Ramos (cell line): ENCODE data around the gene PRR13.
"Not testable (repeated sequence)": the region's sequence is repeated elsewhere in the genome, so short reads cannot be mapped to it uniquely, and the experiment has no call there.

Source experiments
- in situ Hi-C: fragments of 300-500 bp; cut with MboI; formaldehyde crosslinking; loops from one replicate; pipeline ENCODE4 v1.14.3; 2022; ENCODE audit warnings: low sequenced_read_pairs; ENCODE audit not compliant: unreplicated experiment

Gene PRR13

DNA sequence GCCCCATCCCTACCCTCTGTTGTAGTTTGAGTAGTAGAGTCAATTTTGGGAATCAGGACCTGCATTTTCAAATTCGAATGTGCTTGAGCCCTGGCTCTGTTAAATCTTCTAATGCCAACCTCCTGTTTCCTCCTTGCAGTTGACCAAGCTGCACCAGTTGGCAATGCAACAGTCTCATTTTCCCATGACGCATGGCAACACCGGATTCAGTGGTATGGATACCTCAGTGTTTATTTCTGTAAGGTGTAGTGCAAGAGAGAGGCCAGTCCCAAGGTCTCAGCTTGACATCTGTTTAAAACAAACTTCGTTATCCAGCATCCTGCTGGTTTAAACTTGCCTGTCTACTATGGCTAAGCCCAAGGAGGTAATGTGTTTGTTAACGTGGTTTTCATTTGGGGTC is 25.5 kb downstream of the PRR13 start:
- in situ Hi-C loops, result no loop called here

DNA sequence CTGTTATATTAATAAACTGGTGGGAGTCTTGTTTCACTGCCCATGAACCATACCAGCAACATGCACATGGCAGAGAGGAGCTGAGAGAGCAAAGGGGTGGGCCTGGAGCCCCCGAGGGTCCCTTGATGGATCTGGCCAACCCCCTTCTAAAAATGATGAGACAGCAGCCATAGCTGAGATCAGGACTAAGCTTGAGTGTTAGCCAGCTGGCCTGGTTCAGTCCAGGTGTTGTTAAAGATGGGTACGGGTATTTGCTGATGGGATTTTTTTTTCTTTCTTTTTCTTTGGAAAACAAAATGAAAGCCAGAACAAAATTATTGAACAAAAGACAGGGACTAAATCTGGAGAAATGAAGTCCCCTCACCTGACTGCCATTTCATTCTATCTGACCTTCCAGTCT is 26.3 kb downstream of the PRR13 start:
- in situ Hi-C loops, result no loop called here

DNA sequence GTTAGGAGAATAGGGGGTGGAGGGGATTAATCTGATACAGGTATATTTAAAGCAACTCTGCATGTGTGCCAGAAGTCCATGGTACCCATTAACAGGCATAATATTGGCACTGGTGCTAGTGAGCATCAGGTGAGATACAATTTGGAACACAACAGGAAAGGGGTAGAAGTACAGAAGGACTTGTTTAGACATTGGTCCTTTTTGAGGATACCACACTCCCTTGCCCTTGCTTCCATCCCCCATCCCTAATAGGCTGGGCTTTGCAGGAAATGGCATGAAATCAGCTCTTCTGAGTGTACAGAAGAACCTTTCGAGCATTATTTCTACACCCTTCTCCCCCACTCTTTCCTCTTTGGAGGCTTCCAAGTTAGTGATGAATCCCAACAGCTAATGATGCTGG is 26.7 kb downstream of the PRR13 start:
- in situ Hi-C loops, result no loop called here

DNA sequence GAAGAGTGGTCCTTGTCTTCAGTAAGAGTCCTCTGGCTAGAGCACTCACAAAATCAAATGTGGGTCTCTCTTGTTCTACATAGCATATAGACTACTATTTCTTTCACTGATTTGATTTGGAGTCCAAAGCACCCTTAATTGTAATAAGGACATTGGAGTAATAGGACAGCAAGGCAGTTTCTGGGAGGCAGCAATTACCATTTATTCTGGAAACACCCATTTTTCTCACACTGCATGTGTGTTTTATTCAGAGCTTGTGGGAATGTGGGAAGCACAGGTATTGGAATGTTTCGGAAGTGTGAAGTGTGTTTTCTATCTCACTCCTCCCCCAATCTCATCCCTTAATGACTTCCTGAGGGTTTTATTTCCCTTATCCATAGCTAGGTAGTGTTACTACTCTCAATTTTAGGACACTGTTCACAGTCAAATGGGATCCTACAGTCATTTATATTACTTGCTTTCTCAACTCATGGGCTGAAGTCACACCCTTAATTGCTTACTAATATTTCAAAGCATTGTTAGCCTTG is 30.6 kb downstream of the PRR13 start:
- in situ Hi-C loops, result no loop called here

DNA sequence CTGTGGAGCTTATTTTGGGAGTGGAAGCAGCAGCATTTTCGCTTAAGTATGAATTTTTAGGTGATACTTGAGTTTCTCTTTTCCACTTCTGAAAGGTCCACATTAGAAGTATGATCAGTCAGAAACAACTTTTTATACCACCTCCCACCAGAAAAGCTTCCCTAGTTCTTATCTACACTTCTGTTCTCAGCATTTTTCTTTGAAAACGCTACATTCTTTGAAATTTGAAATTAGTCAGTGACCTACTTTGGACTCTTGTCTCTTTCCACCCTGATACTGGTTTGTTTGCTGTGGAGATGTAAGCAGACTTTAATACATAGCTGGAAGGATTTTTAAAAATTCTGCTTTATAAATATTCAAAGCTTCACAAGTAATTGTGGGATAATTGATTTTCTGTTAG is 32.5 kb downstream of the PRR13 start:
- in situ Hi-C loops, result no loop called here

DNA sequence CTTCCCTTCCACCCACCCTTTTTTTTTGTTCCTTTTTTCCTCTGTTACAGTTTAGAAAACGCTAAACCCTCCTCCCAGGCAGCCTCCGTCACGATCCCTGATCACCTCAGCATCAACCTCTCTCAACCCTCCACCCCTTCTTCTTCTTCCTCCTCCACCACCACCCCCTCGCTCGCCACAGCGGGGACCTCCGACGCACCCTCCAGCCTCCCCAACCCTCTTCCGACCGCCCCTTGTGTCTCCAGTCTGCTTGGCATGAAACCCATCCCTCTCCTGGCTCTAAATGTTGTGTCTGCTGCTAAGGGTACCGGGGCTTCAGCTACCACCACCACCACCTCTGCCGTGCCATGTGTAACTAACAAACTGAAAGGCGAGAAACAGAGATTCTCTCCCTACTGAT is 33.3 kb downstream of the PRR13 start:
- in situ Hi-C loops, result no loop called here

DNA sequence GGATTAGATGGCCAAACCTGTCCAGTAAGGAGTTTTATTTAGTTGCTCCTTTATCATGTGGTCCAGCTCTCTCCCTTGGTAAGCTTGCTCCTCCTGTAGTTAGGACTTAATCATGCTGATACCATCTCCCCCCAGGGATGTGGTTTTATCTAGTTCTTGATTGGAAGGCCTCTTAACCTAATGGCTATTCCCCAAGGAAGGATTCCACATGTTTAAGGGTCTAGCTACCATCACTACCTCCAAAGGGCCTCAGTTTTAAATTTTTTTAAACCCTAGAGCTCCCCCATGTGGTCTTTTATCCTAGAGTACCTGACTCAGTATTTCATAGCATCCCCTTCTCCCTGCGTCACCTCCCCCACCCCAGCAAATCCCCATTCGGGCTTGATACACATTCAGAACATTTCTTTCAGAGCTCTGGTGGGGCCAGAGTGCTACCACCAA is 35.3 kb downstream of the PRR13 start:
- in situ Hi-C loops, result no loop called here

DNA sequence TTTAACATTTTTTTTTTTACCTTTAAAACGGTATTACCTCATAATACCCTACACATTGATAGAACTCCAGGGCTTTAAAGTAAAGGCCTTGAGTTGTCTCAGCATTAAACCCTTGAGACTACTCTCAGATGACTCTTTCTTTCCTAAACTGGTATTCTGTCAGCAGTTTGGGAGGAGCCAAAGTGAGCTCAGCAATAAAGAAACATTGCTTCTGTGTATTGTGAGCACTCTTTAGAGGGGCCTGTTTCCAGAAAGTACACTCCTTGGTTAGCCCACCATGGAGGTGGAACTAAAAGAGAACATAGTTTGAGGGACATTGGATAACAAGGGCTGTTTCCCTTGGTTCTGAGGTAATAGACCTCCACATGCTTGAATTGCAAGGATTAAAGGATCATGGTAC is 37.3 kb downstream of the PRR13 start:
- in situ Hi-C loops, result no loop called here

DNA sequence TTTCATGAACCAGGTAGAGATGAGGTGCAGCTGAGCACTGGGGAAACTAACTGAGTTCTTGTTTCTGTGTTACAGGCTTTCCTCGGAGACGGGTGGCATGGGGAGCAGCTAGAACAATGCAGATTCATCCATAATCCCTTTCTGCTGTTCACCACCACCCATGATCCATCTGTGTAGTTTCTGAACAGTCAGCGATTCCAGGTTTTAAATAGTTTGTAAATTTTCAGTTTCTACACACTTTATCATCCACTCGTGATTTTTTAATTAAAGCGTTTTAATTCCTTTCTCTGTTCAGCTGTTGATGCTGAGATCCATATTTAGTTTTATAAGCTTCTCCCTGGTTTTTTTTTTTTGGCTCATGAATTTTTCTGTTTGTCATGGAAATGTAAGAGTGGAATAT is 37.8 kb downstream of the PRR13 start:
- in situ Hi-C loops, result no loop called here

DNA sequence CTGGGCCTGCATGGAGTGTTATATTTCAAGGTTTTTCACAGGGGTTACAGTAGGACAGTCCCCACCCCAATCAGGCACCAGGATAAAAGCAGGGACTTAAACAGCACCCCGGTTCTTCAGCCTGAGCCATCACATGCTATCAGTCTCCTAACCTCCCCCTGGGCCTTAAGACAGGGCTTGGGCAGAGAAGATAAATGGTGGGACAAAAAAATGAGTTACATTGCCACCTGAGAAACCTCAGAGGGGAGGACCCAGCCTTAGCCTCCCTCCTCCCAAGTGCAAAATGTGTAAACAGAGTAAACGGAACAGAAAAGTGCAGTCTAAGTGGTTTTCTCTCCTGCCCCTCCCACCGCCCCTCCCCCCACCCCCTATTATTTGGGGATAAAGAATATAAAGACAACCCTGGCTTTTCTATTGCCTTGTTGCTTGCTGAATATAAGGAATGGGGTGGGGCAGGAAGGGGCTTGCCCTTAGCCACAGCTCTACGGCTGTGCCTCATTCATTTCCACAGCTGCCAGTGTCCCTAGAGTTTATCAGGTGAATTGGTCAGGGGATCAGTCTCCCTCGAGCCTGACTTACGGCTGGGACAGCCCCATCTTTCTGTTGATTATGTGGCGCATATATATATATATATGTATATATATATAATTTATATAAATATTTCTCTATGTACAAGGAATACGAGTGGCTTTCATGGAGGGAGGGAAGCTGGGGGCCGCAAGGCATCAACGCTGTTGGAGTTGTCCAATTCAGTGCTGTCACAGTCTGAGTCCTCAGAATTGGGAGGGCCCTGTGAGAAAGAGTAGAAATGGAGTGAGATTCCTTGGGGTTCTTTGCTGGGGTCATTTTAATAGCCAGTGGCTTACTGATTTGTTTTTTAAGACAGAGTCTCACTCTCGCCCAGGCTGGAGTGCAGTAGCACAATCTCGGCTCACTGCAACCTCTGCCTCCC is 39.2 kb downstream of the PRR13 start:
- in situ Hi-C loops, result no loop called here

DNA sequence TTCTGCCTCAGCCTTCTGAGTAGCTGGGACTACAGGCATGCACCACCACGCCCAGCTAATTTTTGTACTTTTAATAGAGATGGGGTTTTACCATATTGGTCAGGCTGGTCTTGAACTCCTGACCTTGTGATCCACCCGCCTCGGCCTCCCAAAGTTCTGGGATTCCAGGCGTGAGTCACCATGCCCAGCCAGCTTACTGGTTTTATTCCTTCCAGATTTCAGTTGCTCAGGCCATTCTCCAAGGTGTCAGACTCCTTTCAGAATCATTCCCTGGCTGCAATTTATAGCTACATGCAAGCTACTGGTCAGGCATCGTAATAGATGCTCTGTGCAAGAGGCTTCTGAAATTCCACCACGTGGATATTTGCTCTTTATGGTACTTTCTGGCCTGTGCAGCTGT is 39.9 kb downstream of the PRR13 start:
- in situ Hi-C loops, result not testable (repeated sequence)

DNA sequence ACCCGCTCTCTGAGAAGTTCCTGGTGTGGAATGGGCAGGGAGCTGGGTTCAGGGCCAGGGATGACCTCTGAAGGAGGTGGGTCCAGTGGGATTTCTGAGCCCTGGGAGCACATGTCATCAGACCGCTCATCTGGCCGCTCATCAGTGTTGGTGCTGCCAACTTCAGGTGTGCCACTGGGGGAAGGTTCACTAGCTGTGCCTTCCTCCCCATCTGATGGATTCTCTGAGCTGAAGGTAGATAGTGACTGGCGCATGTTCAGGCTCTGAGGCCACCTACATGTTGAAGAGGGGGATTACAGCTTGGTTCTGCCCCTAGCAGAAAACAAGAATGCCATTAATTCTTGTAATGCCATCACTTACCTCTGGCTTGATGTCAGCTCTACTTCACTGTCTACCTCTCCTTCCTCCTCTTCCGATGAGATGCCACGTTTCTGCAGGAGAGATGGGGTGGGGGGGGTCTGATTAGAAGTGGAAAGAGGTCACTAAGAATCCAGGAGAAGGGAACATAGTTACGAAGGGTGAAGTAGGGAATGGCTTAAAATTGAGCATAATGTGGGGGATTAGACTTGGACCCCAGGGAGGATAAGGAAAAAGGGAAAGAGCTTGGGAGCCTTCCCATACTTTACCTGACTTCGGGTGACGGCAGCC is 40.5 kb downstream of the PRR13 start:
- in situ Hi-C loops, result no loop called here

DNA sequence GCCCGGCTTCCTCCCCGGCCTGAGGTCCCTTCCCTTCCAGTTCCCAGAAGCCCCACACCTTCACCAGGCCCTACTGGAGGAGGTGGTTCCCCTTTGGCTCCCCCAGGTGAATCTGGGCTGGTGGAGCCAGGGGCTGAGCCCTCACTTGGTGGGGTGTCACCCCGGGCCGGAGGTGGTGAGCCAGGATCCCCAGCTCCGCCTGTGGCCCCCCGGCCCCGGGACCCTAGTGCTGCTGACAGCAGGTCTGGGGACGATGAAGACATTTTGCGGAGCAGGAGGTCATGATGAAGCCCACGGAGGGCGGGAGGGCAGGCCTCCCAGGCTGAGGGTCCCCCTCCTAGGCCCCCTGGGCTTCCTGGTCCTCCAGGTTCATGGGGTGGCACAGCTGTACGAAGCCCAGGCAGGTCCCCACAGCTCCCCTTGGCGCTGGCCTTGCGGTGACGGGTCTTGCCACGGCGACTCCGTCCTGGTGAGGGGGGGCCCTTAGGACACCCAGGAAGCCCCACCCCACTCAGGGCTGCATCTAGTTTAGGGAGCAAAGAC is 41.2 kb downstream of the PRR13 start:
- in situ Hi-C loops, result no loop called here

DNA sequence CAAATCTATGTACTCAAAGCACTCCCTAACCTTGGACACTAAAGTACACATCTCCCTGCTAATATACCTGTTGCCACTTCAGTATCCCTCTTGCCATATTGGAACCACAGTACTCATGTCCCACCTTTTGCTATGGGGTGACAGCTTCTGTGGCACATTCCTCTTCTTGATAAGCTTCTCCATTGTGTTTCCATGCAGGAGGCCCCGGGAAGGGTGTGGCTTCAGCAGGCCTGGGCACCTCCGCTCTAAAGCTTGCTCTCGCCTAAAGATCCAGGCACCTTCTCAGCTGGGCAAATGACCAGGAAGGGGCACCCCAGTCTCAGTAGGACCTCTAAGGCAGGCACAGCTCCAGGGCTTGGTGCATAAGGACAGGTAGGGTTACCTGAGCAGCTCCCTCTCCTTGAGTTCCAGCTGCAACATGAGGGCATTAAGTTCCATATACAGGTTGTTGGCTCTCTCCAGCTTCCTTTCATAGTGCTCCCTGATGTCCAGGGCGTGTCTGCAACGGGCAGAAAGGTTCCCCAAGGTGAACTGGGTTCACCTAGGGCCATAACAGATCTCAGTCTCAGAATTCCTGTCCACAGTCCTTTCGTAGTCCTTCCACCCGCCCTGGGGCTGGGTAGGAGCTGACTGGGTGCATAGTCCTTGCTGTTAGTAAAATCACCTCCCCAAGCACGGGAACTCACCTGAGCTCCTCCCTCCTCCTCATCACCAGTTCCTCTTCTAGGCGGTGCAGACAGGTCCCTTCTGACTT is 41.9 kb downstream of the PRR13 start:
- in situ Hi-C loops, result no loop called here

DNA sequence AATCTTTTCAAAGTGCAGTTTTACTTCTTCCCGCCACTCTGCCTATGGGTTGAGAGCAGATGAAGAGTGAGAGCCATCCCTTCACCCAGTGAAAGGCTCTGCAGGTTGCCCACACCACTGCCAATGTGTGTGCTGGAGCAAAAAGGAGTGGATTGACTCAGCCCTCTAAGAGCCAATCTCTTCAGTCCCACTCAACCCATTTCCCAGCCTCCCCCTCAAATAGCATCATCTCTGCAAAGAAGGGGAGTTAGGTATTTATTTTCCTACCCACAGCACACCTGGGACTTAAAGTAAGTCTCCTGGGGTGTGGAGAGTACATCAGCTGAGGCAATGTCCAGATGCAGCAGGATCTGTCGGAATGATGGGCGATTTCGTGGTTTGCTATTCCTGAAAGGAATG is 42.4 kb downstream of the PRR13 start:
- in situ Hi-C loops, result no loop called here

DNA sequence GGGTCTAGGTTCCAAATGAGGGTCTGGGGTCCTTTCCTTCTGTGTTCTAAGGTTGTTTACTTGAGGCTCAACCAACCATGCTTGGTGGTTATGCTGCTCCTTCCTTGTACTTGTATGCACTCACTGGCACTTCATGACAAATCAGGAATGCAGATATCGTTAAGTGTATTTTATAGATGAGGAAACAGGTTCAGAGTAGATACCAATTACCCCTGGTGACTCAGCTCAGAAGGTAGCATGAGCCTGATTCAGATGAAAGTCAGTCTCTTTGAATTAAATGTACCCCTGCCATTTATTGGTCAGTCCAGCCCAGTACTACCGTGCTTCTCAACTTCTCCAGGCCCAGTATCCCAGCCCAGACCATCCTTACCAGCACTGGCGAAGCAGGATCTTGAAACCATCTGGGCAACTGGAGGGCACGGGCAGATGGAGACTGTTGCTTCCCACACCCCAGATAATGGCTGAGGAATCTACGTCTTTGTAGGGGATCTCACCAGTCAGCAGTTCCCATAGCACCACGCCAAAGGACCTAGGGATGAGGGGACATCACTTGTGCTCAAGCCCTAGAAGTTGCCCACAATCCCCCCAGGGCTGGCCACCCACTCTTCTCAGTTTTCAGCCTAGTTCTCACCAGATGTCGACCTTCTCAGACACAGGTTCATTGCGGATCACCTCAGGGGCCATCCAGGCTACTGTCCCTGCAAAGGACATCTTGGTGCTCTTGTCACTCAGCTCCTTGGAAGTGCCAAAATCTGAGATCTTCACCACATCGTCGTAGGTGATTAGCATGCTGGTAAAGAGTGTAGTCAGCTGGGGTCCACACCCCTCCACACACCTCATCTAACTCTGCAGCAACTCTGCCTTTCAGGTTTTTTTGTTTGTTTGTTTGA is 43.4 kb downstream of the PRR13 start:
- in situ Hi-C loops, result no loop called here

DNA sequence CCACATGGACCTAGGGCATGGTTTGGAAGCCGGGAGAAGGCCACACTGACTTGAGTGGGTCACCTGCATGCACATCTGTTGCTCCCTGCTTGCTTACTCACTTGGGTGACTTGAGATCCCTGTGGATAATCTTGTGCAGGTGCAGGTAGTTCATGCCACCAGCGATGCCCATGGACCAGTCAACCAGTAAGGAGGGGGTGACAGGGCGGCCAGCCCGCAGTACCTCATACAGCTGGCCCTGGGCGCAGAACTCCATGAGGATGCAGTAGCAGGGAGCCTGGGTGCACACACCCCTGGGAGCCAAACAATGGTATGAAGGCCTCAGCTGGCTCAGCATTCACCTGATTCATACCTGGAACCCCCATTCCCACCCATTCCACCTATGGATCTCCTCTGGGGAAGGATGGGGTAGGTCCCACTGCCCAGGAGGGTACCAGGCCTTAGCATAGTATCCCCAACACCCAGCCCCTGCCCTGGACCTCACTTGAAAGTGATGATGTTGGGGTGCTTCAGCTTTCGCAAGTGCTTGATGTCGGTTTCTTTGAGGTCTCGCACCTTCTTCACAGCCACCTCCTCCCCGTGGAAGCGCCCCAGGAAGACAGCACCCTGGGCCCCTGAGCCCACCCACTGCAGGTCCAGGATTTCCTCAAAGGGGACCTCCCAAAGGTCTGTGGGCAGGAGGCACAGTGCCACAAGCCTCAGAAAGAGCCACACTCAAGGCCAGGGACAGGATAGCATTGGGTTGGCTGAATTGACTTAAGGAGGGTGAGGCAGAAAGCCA is 44.6 kb downstream of the PRR13 start:
- in situ Hi-C loops, result no loop called here

DNA sequence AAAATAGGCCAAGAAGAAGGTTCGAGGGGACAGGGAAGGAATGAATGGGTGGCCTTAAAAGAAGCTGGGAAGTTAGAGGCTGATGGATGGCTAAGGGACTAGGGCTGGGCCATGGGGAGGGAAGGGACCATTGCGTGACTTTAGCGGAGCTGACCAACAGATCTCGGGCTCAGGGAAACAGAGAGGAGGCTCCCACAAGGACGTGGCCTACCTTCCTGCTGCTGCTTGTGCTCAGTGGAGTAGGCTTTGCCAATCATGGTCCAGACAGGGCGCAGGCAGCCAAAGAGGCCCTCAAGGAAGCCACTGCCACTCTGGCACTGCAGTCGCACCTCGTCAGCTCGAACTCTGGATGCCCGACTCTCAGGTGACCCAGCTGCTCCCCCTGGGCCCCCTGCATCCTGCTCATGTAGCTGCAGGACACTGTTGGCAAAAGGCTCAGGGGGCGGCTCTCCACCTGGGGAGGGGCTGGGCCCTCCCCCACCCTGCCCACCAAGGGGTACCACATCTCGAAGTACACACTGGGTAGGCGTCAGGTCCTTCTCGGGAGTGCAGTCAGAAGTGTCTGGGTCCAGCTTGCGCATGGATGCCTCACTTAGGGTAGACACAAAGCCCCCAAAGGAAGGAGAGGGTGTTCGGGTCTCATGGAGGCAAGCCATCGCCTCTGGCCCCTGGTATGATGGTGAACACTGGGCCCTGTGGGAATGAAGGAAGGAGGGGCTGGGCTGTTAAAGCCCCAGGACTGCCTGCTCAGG is 45.4 kb downstream of the PRR13 start:
- in situ Hi-C loops, result no loop called here
